Stimulated activated CD8-positive, alpha-beta memory T cell treated with anti-CD3 and anti-CD28 coated beads, Interleukin-15, amount 100 ng/mL, for 1 hour (primary cell): ENCODE data around the gene RPS18.
A peak's percentile ranks its signal among the peaks of the same experiment; 100 is the strongest.
"Not testable (repeated sequence)": the region's sequence is repeated elsewhere in the genome, so short reads cannot be mapped to it uniquely, and the experiment has no call there.

Source experiments
- DNase-seq: peaks from one replicate; pipeline ENCODE4 v3.0.0-alpha.2; 2020; ENCODE audit warnings: low read depth

Gene RPS18

DNA sequence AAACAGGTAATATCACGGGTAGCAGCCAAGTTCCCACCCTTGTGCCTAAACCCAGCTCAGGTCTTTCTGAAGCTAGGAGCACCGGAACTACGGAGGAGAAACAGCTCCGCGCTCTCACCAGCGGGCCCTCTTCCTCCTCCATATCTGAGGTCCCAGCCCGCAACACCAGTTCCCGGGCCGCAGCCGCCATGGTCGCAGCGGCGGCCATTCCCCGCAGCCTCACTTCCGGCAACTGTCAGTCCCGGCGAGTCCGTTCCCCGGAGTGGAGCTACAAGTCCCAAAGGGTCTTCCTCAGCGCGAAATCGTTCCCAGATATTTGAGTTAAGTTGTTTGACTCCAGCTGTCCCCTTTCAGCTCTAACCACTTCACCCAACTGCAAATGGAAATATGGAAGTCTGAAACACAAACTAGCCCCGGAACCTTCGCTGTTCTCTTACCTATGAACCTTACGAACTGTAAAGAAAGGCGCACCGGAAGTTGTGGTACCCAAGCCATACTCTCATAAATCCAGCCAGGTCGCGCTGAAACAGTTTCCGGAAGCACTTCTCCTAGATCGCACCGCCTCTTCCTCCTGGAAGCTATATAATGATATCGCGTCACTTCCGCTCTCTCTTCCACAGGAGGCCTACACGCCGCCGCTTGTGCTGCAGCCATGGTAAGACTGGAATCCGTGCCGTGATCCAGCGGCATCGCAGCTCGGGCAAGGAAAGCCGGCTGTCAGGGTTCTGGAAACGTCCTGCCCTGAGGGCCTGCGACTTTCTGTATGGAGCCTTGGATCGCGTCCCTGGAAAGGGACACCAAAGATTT is at the start of gene RPS18, which contains the start of gene VPS52:
Gene RPS18, plus strand, starts transcription at position 608 of the 807 bp plus-strand sequence. Its CDS starts 45 bp downstream, at position 653.
Gene VPS52, minus strand, starts transcription at position 409 of the 807 bp plus-strand sequence. Its CDS starts 201 bp downstream, at position 208.
- peak; percentile 77 for DNase-seq

GRCh38 chr6:33226503-33227120 is 45.3 kb upstream of the RPS18 start:
- not testable (repeated sequence) for DNase-seq

GRCh38 chr6:33235221-33235634 is 36.6 kb upstream of the RPS18 start:
- DNase-seq, result no peak

DNA sequence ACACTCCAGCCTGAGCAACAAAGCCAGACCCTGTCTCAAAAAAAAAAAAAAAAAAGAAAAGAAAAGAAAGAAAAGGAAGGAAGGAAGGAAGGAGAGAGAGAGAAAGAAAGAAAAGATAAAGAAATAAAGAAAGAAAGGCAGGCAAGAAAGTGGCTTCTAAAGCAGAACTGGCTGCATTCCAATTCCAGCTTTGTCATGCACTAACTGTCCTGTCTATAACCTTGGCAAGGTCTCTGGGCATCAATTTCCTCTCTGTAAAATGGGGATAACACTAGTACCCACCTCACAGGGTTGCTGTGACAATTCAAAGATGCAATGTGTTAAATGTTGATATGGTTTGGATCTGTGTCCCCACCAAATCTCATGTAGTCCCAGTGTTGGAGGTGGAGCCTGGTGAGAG is 35.5 kb upstream of the RPS18 start:
- no peak for DNase-seq

DNA sequence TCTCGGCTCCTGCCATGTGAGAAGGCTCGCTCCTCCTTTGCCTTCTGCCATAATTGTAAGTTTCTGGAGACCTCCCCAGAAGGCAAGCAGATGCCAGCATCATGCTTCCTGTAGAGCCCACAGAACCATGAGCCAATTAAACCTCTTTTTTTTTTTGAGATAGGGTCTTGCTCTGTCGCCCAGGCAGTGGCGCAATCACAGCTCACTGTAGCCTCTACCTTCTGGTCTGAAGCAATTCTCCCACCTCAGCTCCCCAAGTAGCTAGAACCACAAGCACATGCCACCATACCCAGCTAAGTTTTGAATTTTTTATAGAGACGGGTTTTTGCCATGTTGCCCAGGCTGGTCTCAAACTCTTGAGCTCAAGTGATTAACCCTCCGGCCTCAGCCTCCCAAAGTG is 35.0 kb upstream of the RPS18 start:
- DNase-seq, result no peak

GRCh38 chr6:33237741-33238140 is 34.1 kb upstream of the RPS18 start:
- no peak for DNase-seq

DNA sequence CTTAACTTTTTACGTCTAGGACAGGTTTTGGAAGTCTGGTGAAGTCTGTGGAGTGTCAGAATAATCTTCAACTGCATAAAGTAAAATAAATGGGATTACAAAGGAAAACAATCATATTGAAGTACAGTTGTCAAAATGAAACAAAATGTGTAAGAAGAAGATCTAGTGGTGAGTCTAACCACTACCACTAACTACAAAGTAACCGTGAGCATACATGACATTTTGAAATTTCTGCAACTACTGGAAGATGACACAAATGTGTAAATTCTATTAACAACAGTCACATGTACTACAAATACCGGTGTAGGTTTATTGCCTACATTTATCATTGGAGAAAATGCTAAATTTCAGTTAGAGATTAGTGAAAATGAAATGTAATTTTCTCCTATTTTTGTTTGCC is 29.9 kb upstream of the RPS18 start:
- no peak for DNase-seq

GRCh38 chr6:33243476-33243875 is 28.4 kb upstream of the RPS18 start:
- no peak for DNase-seq

DNA sequence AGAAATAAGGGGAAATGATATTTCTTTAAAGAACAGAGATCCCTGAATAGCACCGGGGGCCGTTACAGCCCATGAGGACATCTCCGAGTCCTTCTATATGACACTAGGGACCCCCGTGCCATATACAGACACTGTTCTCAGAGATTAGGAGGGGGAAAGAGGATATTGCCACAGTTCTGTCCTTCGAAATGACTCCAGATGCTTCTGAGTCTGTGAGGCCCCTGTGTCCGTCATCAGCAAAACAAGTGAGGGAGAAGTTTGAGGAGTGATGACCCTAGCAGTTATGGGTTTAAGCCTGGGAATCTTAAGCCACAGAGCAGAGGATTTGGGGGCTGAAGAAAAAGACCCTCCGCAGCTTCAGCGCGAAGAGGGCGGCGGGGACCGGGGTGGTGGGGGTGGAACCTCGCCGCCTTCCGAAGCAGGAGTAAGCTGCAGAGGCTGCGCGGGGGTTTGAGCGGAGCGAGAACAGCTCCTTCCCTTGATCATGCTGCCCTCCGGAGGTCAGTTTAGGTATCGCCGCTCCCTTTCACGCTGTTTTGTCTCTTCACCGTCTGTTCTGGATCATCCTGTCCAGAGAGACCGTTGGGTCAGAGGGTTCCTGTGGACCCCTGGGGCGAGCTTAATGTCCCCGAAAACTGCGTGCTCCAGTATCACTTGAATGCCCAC is 23.8 kb upstream of the RPS18 start:
- DNase-seq, result peak; percentile 94

GRCh38 chr6:33248643-33248931 is 23.3 kb upstream of the RPS18 start:
- no peak for DNase-seq

- DNase-seq, result peak; percentile 88
Measured at GRCh38 chr6:33248932-33249731, 22.7 kb upstream of the RPS18 start.

- DNase-seq, result no peak
Measured at GRCh38 chr6:33249732-33250630, 21.9 kb upstream of the RPS18 start.

DNA sequence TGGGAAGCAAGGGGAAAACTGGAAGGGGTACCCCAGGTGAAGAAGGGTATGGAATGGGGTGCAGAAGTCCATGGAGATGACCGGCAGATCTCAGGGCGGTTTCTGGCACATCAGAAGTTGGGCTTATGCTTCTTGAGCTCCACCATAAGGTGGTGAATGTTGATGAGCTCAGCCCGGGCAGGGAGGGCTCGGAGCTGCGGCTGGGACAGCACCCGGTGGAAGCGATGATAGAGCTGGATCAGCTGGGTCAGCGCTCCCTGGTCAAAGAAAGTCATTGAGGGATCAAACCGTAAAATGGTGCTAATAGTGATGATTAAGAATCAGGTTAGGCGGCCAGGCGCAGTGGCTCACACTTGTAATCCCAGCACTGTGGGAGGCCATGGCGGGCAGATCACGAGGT is 21.1 kb upstream of the RPS18 start:
- DNase-seq, result no peak

- DNase-seq, result no peak
Measured at GRCh38 chr6:33251395-33252012, 20.4 kb upstream of the RPS18 start.

DNA sequence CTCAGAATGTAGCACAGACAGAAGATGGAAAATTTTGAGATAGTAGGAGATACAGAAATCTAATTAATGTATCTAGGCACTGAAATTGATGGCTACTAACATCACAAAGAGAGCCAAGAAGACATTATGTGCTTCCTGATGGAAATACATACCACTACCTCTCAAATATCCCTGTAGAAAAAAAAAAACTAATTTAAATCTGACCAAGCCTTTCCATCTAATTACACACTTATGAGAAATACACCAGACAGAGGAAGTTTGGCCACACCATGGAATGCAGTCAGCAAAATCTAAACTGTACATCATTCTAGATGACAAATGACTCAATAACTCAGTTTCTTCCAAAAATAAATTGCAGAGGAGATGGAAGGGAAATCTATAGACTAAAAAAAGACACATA is 19.1 kb upstream of the RPS18 start:
- DNase-seq, result no peak

DNA sequence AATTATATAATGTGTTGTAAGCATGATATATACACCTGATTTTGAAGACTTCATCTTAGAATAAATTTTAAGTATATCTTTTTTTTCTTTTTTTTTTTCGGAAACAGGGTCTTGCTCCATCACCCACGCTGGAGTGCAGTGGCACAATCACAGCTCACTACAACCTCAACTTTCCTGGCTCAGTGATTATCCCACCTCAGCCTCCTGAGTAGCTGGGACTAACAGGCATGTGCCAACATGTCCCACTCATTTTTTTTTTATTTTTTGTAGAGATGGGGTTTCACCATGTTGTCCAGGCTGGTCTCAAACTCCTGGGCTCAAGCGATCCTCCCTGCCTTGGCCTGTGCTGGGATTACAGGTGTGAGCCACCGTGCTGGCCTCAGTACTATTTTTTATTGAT is 17.3 kb upstream of the RPS18 start:
- DNase-seq, result no peak

GRCh38 chr6:33259032-33259431 is 12.8 kb upstream of the RPS18 start:
- no peak for DNase-seq

GRCh38 chr6:33262490-33262889 is 9.4 kb upstream of the RPS18 start:
- DNase-seq, result not testable (repeated sequence)

- no peak for DNase-seq
Measured at GRCh38 chr6:33264015-33264414, 7.9 kb upstream of the RPS18 start.

DNA sequence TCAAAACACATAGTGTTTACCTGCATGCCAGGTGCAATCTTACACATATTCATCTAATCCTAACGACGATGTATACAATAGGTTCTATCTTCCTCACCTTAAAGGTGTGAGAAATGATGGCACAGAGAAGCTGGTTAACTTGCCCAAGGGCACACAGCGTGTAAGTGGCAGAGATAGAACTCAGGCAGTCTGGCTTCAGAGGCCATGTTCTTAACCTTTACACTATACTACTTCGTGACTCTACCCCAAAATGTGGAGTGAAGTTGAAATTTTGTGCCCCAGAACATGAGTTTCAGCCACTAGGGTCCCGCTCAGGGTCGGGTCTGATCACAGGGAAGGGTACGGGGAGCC is 783 bp upstream of the RPS18 start:
- DNase-seq, result no peak
